GM19351 (cell line): ENCODE measurements around the gene OSBPL6.
"Not testable (repeated sequence)": the region's sequence is repeated elsewhere in the genome, so short reads cannot be mapped to it uniquely, and the experiment has no call there.

ENCODE experiments used
- ATAC-seq: cut with Tn5 transposase; IDR thresholded peaks from one replicate; pipeline ENCODE4 v1.9.1; 2021; ENCODE audit warnings: mild to moderate bottlenecking, moderate library complexity; ENCODE audit not compliant: unreplicated experiment

The OSBPL6 gene

DNA sequence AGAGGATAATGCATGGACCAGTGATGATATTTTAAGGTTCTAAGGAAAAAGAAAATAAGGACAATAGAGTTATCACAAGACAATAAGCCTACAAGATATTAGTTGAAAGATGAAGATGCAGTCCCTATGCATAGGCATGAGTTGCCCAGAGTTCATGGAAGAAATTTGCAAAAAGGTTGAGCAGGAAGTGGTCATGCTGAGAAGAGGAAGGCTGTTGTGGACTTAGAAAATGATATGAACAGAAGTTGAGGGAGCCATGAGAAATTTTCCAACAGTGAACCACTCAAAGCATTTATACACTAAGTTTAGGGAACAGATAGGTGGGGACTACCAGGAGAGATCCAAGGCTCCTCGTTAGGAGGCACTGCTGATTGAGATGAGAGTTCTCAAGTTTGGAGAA, 3.5 kb downstream of the OSBPL6 start:
- ATAC-seq, result no peak

DNA sequence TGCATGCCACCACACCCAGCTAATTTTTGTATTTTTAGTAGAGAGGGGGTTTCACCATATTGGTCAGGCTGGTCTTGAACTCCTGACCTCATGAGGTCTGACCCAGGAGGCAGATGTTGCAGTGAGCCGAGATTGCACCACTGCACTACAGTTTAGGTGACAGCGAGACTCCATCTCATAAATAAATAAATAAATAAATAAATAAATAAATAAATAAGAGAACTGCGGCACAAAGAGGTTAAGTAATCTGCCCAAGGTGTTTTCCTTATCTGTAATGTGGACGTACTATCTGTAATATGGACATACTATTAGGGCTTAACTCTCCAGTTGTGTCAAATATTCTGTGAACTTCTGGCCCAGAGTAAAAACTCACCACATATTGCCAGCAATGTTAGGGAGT, 4.1 kb downstream of the OSBPL6 start:
- not testable (repeated sequence) for ATAC-seq

DNA sequence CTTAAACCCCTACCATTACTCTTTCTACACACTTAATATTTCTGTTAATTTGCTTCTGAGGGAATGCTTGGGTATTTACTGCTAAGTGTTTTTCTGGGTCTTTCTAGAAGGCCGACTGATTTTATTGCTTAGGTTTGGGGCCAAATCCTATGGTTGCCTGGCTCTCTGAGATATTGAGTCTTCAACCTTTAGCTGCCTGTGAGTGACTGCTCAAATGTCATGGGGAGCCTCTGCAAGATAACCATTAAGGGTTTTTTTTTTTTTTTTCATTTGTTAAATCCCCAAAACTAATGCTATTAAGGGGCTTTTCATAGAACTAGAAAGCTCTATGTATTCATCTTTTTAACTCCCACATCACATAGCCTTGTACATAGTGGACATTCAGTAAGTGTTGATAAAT, 5.0 kb downstream of the OSBPL6 start:
- no peak for ATAC-seq

DNA sequence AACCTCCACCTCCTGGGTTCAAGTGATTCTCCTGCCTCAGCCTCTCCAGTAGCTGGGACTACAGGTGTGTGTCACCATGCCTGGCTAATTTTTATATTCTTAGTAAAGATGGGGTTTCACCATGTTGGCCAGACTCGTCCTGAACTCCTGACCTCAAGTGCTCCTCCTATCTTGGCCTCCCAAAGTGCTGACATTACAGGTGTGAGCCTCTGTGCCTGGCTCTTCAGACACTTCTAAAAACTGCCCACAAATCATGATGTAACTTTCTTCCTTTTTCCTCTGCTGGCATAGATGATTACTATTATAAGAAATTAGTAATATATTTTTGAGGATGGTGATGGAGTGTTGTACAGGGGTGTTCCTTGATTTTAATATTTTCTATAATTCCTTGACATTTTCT, 6.0 kb downstream of the OSBPL6 start:
- no peak for ATAC-seq

DNA sequence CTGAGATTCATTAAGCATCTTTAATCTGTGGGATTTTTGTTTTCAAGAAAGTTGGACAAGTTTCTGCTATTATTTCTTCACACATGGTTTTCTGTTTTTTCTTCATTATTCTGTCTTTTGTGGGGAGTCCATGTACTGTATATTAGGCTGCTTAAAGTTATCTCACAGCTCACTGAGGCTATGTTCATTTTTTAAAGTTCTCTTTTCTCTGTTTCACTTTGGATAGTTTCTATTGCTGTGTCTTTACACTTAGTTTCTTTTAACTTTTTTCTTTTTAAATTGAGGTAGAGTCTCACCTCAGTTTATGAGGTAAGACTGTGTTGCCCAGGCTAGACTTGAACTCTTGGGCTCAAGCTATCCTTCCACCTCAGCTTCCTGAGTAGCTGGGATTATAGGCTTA, 8.6 kb downstream of the OSBPL6 start:
- ATAC-seq, result peak; percentile 70

DNA sequence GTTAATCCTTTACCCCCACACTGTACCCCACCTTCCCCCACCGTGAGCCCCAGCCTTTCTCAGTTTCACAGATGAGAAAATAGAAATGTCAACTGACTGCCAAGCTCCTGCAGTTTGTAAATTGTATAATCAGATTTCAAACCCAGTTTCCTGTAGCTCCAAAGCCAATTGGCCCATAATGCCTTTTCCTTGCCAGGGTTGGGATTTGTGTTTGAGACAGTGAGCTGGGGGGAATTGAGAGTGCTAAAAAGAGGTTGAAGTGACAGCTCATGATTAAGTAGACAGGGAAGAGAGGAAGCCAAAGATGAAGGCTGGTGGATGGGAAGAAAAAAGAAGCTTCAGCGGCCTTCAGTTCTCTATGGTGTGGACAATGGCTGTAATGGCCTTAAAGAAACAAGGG, 10.7 kb downstream of the OSBPL6 start:
- no peak for ATAC-seq

DNA sequence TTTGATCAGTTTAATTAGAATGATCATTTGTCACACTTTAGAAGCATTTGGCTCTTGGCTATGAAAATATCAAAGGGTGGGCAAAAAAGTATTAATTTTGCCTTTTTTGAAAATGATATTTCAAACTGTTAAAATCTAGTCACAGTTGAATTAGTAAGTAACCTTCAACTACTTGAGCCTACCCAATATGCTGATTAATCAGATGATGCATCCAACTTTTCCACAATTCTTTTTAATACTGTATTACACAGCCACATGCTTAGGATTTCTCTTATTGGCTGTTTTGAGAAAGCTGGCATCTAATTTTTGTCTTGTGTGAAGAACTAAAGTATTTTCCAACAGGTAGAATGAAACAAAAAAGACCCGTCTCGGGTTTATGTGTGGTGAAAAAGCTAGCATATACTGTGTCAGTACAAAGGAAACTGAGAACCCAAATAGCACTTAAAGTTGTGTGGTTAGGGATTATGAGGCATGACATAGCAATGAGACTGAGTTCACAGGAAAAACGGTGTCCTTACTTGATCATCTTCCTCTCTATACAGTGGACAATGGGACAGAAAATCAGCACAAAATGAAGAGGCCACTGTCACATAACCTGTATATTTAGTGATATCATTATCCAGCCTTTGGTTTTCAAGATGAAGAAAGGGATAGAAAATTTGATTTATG, 11.7 kb downstream of the OSBPL6 start:
- no peak for ATAC-seq

DNA sequence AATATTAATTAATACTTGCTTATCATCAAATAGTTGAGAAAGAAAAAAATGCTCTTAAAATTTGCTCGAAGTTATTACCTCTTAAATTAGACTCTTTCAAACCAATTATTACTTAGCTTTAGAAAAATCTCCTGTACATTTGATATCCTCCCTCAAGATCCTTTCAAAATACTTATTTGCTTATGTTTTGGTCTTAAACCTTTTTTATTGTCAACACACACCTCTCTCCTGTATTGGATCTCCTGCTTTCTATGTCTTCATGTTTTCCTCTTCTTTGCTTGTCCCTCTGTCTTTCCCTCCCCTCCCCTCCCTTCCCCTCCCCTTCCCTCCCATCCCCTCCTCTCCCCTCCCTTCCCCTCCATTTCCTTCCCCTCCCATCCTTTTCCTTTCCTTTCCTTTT, 14.0 kb downstream of the OSBPL6 start:
- ATAC-seq, result no peak

DNA sequence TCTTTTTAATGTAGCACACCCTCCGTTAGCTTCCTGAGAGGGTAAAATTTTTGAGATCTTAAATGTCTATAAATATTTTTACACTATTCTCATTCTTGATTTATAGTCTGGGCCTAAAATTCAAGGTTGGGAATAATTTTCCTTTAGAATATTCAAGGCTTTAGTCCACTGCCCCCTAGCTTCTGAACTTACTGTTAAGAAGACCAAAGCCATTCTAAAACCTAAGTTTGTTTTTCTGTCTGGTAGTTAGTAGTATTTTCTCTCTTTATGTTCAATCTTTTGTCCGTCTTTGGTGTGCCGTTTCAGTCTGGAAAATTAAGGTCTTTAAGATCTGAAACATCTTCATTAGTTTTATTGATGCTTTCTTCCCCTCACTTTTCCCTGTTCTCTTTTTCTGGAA, 14.5 kb downstream of the OSBPL6 start:
- ATAC-seq, result no peak

DNA sequence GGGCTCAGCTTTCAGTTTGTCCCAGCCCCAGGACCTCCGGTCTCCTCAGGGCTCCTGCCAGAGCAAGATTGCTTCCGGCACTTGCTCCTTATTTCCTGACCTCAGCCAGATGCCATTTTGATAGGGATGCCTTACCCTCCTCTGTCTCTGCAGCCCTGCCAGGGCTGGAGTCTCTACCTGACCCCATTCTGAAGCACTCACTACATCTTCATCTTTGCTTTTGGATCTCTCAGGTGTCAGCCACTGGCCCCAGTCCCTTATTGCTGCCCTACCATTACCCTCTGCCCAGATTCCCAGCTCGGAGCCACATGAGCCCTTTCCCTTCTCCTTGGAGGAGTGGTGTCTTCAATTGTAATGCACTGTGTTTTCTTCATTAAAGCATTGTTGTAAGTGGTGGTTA, 17.1 kb downstream of the OSBPL6 start:
- no peak for ATAC-seq

DNA sequence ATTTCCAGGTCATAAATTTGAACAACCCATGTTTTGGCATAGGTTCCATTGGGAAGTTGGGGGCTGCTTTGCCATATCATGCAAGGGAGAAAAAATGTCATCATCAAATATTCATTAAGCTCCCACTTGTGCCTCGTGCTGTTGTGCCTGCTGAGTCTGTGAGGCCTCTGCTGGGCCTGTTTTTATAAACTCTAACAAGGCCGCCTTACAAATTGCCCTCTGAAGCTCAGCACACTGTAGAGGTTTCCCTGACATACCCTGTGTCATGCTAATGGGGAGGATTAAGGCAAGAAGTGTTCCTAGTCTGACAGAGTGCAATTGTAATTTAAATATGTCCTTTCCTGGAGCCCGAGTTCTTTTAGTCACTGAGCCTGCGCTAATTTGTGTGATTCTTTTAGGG, 17.6 kb downstream of the OSBPL6 start:
- ATAC-seq, result no peak

DNA sequence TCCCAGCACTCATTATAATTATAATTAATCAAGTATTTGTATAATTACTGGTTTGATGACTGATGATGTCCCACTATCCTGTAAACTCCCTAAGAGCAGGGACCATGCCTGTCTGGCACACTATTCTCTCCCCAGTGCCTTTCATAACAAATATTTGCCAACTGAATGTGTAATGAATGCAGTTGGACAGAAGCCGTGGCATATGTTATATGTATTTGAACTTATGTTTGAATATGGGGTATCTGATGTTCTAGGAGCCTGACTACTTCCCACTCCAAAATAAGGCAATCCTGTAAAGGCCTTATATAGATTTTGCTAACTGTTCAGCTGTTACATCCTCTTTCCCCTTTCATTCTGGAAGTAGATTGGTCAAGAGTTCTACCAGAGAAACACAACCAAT, 19.7 kb downstream of the OSBPL6 start:
- no peak for ATAC-seq

DNA sequence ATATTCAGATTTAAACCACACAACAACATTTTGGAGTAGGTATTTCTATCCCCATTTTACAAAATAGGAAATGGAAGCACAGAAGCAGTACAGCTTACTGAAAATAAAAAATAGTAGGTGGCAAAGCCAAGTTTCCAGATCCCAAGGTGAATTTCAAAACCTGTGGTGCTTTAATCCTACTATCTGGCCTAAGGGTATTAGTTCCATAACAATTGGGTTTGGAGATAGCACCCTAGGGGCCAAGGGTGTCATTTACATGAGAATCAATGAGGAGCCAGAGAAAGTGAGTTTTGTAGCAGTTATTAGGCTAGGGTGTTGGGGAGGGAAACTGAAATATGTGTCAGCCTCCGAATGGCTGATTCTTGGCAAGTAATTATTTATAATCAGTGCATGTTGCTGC, 24.9 kb downstream of the OSBPL6 start:
- no peak for ATAC-seq

DNA sequence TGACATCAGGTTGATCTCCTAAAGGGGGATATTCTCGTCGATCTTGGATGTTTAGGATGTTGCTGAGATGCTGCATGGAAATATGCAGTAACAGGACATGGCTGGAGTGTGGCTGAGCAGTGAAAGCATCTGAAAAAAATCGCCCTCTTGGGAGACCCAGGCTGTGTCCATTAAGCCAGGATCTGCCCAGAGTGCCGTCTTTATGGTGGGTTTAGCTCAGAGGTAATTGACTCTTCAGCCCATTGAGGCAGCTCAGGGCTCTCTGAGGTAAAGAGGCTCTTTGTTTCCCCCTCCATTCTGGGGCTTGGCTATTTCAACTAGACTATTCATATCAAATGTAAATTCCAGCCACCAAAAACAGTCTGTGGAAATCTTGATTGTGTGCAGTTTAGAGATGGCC, 26.5 kb downstream of the OSBPL6 start:
- no peak for ATAC-seq

DNA sequence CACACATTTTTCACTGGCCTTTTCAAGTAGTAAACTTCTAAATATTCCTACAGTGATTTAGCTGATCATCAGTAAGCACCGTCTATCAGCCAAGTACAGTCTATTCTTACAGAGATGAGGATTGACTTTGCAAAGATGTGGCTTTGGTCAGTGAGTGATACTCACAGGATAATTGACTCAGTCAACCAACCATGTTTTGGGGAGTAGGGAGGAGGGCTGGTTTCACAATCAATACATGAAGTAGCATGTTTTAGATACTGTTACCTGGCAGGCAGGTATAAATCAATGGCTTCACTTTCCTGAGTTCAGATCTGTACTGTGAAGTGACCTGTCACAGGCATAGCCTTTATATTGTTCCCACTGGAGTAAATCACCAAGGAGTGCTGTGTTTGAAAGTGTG, 27.2 kb downstream of the OSBPL6 start:
- ATAC-seq, result no peak

DNA sequence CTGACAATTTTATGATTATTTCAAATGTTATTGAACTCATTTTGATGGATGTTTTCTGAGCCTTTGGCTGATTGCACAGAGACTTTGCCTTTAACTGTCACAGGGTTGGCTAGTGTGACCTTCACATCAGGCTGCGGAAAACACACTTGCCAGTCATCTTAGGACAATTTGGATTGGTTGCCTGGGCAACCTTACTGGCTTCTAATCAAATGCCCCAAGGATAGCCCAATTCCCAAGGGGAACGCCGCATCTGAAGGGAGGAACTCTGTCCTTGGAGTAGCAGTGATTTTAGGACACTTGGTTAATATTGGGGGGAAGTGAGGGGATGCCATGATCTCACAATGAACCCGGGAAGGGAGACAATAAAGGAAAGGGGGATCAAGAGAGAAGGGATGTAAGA, 29.5 kb downstream of the OSBPL6 start:
- no peak for ATAC-seq

DNA sequence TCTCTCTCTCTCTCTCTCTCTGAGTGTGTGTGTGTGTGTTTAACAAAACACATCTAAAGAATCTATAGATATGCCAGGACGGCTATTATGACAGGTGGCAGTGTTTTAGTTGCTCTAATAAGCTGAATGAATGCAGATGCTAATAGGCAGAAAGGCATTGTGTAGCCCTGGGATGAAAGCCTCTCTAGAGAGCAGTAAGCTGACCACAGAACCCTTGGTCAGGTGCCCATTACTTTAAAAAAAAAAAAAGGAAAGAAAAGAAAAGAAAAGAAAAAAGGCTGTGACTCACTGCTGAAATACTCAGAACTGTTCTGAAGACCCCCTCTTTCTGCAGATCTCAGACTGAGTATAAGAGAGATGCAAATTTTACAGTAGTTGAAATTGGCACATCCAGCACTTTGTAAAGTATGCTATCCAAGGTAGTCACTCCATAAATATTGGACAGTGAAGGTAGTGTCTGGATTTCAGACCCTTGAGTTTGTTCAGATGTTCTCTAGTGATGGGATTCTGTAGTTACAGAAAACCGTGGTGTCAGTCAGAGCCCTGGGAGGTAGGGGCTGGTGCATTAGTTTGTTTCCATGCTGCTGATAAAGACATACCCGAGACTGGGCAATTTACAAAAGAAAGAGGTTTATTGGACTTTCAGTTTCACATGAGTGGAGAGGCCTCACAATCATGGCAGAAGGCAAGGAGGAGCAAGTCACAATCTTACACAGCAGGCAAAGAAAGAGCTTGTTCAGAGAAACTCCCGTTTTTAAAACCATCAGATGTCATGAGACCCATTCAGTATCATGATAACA, 30.9 kb downstream of the OSBPL6 start:
- no peak for ATAC-seq

DNA sequence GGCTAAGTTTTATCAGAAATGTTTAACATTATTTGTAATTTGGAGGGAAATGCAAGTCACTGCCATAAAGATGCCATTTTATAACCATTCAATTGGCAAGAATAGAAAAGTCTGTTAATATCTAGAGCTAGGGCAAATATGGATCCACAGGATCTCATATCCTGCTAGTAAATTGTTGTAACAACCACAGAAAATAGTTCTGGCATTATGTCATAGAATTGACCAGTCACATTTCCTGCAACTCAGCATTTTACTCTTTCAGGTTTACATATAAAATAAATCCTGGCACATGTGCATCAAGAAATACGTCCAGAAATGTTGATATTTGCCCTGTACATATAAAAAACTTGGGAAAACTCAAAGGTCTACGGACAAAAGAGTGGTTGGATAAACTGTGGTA, 32.9 kb downstream of the OSBPL6 start:
- no peak for ATAC-seq

DNA sequence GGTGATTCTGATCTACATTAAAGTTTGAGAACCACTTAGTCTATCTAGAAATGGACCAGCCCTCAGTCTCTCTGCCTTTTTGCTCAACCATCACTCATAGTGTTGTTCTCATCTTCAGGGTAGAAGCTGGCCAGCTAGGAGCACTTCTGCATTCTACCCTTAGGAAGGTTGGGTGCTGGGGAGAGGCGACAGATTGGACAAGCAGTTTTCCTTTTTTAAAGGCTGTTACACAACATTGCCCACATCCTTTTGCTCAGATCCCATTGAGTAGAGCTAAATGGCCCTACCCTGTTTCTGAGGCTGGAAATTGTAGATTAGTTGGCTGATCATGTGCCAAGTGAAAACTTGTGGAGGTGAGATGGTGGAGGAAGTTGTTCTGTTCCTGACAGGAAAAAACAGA, 35.6 kb downstream of the OSBPL6 start:
- ATAC-seq, result no peak

DNA sequence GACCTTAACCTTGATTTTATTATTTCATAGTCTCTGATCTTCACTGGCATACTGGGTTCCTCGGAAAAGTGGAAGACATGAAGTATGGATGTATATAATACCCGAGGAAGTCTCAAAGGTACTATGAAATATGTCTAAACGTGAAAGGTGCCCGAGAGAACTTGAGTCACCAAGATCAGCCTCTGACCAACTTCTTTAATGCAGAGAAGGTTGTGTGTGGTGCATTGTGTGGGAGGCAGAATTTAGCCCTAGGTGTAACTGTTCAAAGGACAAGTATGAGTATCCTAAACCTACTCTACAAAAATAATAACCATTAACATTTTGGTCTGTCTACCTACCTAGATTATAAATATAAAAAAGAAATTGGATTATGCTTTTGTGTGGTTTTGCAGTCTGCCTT, 36.1 kb downstream of the OSBPL6 start:
- ATAC-seq, result no peak

DNA sequence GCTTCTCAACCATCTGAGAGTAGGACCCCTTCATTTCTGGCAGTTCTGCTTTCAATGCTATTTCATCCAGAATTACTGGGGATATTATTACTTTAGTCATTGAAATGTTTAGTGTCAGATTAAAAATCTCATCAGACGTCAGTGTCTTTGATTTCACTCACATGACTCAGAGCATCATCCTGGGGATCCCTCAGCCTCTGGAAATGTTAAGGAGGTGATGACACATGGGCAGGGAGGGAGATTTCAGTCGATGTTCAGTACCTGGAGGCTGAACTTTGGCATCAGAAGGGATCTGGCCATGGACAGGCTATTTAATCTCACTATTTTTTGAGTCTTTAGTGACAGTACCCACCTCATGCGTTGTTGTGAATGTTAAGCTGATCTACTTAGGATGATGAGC, 39.1 kb downstream of the OSBPL6 start:
- ATAC-seq, result no peak

DNA sequence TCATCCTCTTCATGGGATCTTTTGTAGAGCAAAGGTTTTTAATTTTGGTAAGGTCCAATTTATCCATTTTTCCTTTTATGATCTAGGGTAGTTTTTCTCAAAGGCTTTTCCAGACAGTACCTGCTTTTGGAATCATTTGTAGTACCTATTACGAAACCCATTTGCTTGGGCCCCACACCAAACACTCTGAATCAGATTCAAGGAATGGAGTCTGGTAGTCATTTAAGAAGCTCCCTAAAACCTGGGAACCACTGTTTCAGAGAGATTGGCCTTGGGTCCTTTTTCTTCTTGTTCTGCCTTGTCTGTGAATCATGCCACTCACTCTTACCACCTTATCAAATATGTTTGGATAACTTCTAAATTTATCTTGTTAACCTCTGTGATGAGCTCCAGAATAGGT, 40.3 kb downstream of the OSBPL6 start:
- ATAC-seq, result no peak
